ENCODE measurements around the gene KAT2B.

The KAT2B gene

GRCh38 chr3:20060974-20061685 lies 20.9 kb downstream of the KAT2B start:
- Histone ChIP-seq H3K14ac (ENCODE audit: low read length in 2 of 2) (no peak overlapping the region), H3K4ac (ENCODE audit: low read depth in 1 of 2, low read length in 2 of 2) (no peak overlapping the region), H4K8ac (ENCODE audit: low read length) (no peak overlapping the region), H2BK120ac (ENCODE audit: low read depth, low read length) (no peak overlapping the region), H3K36me3 (ENCODE audit: control insufficient read depth in 1 of 2, insufficient read depth in 2 of 2, low read depth in 1 of 2, low read length in 2 of 2) (no peaks in the 10 kb centered on the region), H2AK5ac (ENCODE audit: low read length, severe bottlenecking) (no peak overlapping the region), H3K4me3 (ENCODE audit: insufficient read depth in 1 of 2, low read depth in 1 of 2, low read length in 2 of 2) (peak overlapping the region in 1 of 2 experiments; percentile 66), H3K18ac (ENCODE audit: low read depth in 1 of 2, low read length in 2 of 2) (no peak overlapping the region), H3K9ac (ENCODE audit: low read length) (peak overlapping the region; percentile 48), H3K27ac (ENCODE audit: low read length, poor library complexity, severe bottlenecking) (no peak overlapping the region), H3K23ac (ENCODE audit: low read length in 2 of 2) (no peak overlapping the region), H2BK5ac (ENCODE audit: low read depth, low read length, poor library complexity, severe bottlenecking) (no peak overlapping the region), H3K4me2 (ENCODE audit: low read length, poor library complexity, severe bottlenecking) (no peak overlapping the region), H3K9me3 (ENCODE audit: control insufficient read depth, low read length) (no peaks in the 10 kb centered on the region), H3K4me1 (ENCODE audit: control insufficient read depth, insufficient read depth, low read depth, low read length) (peaks cover 2% of the 10 kb centered on the region), H2BK12ac (ENCODE audit: low read length in 2 of 2) (no peak overlapping the region), H2AFZ (ENCODE audit: low read depth, low read length) (no peak overlapping the region), H3K79me1 (replicated peaks; ENCODE audit: low read length, poor library complexity, severe bottlenecking) (peaks cover 31% of the 10 kb centered on the region), H2BK15ac (ENCODE audit: low read depth, poor library complexity, severe bottlenecking) (no peak overlapping the region), H3K27me3 (ENCODE audit: control insufficient read depth in 1 of 2, insufficient read depth in 1 of 2, low read length in 2 of 2) (no peaks in the 10 kb centered on the region), H4K91ac (ENCODE audit: low read length) (no peak overlapping the region)
- peak; percentile 62 for DNase-seq
- WGBS: 95% methylated on average over 3 of the region's 4 CpGs

- Histone ChIP-seq H3K4me3 (ENCODE audit: insufficient read depth in 1 of 2, low read depth in 1 of 2, low read length in 2 of 2) (no peak overlapping the region), H4K8ac (ENCODE audit: low read length) (no peak overlapping the region), H2BK12ac (ENCODE audit: low read length in 2 of 2) (no peak overlapping the region), H3K18ac (ENCODE audit: low read depth in 1 of 2, low read length in 2 of 2) (no peak overlapping the region), H4K91ac (ENCODE audit: low read length) (no peak overlapping the region), H2BK120ac (ENCODE audit: low read depth, low read length) (no peak overlapping the region), H2BK15ac (ENCODE audit: low read depth, poor library complexity, severe bottlenecking) (no peak overlapping the region), H3K9ac (ENCODE audit: low read length) (no peak overlapping the region), H3K36me3 (ENCODE audit: control insufficient read depth in 1 of 2, insufficient read depth in 2 of 2, low read depth in 1 of 2, low read length in 2 of 2) (no peaks in the 10 kb centered on the region), H3K23ac (ENCODE audit: low read length in 2 of 2) (no peak overlapping the region), H3K27ac (ENCODE audit: low read length, poor library complexity, severe bottlenecking) (no peak overlapping the region), H2AFZ (ENCODE audit: low read depth, low read length) (no peak overlapping the region), H3K4me1 (ENCODE audit: control insufficient read depth, insufficient read depth, low read depth, low read length) (no peaks in the 10 kb centered on the region), H3K4me2 (ENCODE audit: low read length, poor library complexity, severe bottlenecking) (no peak overlapping the region), H2BK5ac (ENCODE audit: low read depth, low read length, poor library complexity, severe bottlenecking) (no peak overlapping the region), H3K14ac (ENCODE audit: low read length in 2 of 2) (no peak overlapping the region), H3K27me3 (ENCODE audit: control insufficient read depth in 1 of 2, insufficient read depth in 1 of 2, low read length in 2 of 2) (no peaks in the 10 kb centered on the region), H3K9me3 (ENCODE audit: control insufficient read depth, low read length) (no peaks in the 10 kb centered on the region), H2AK5ac (ENCODE audit: low read length, severe bottlenecking) (no peak overlapping the region), H3K4ac (ENCODE audit: low read depth in 1 of 2, low read length in 2 of 2) (no peak overlapping the region), H3K79me1 (replicated peaks; ENCODE audit: low read length, poor library complexity, severe bottlenecking) (peaks cover 25% of the 10 kb centered on the region)
- 60% methylated on average over 2 of the region's 4 CpGs for WGBS
- DNase-seq: no peak
These were observed 22.8 kb downstream of the KAT2B start for GRCh38 chr3:20062996-20063395.

GRCh38 chr3:20064387-20064786 lies 24.1 kb downstream of the KAT2B start:
- H3K4me3 ChIP-seq (ENCODE audit: insufficient read depth in 1 of 2, low read depth in 1 of 2, low read length in 2 of 2): no peak overlapping the region
- DNase-seq: no peak
- no peaks in the 10 kb centered on the region for H3K36me3 ChIP-seq (ENCODE audit: control insufficient read depth in 1 of 2, insufficient read depth in 2 of 2, low read depth in 1 of 2, low read length in 2 of 2)

GRCh38 chr3:20064796-20065564 lies 24.7 kb downstream of the KAT2B start:
- Histone ChIP-seq H3K9ac (ENCODE audit: low read length) (no peak overlapping the region), H2BK120ac (ENCODE audit: low read depth, low read length) (no peak overlapping the region), H3K23ac (ENCODE audit: low read length in 2 of 2) (no peak overlapping the region), H3K27ac (ENCODE audit: low read length, poor library complexity, severe bottlenecking) (no peak overlapping the region), H2BK12ac (ENCODE audit: low read length in 2 of 2) (no peak overlapping the region), H2BK5ac (ENCODE audit: low read depth, low read length, poor library complexity, severe bottlenecking) (no peak overlapping the region), H3K4ac (ENCODE audit: low read depth in 1 of 2, low read length in 2 of 2) (no peak overlapping the region), H2BK15ac (ENCODE audit: low read depth, poor library complexity, severe bottlenecking) (no peak overlapping the region), H3K79me1 (replicated peaks; ENCODE audit: low read length, poor library complexity, severe bottlenecking) (peaks cover 21% of the 10 kb centered on the region), H3K14ac (ENCODE audit: low read length in 2 of 2) (peak overlapping the region in 1 of 2 experiments; percentile 1), H3K27me3 (ENCODE audit: control insufficient read depth in 1 of 2, insufficient read depth in 1 of 2, low read length in 2 of 2) (no peaks in the 10 kb centered on the region), H3K4me1 (ENCODE audit: control insufficient read depth, insufficient read depth, low read depth, low read length) (no peaks in the 10 kb centered on the region), H3K4me3 (ENCODE audit: insufficient read depth in 1 of 2, low read depth in 1 of 2, low read length in 2 of 2) (no peak overlapping the region), H2AK5ac (ENCODE audit: low read length, severe bottlenecking) (no peak overlapping the region), H2AFZ (ENCODE audit: low read depth, low read length) (no peak overlapping the region), H3K36me3 (ENCODE audit: control insufficient read depth in 1 of 2, insufficient read depth in 2 of 2, low read depth in 1 of 2, low read length in 2 of 2) (no peaks in the 10 kb centered on the region), H3K4me2 (ENCODE audit: low read length, poor library complexity, severe bottlenecking) (no peak overlapping the region), H4K8ac (ENCODE audit: low read length) (no peak overlapping the region), H3K9me3 (ENCODE audit: control insufficient read depth, low read length) (no peaks in the 10 kb centered on the region), H4K91ac (ENCODE audit: low read length) (no peak overlapping the region), H3K18ac (ENCODE audit: low read depth in 1 of 2, low read length in 2 of 2) (no peak overlapping the region)
- 96% methylated on average over 4 of the region's 5 CpGs for WGBS
- DNase-seq: no peak

More at GRCh38 chr3:20064387-20064786, 24.1 kb downstream of the KAT2B start:
- H3K14ac ChIP-seq (ENCODE audit: low read length in 2 of 2): no peak overlapping the region
- H2BK12ac ChIP-seq (ENCODE audit: low read length in 2 of 2): no peak overlapping the region
- H3K9me3 ChIP-seq (ENCODE audit: control insufficient read depth, low read length): no peaks in the 10 kb centered on the region
- no peak overlapping the region for H3K4me2 ChIP-seq (ENCODE audit: low read length, poor library complexity, severe bottlenecking)
- no peak overlapping the region for H2AFZ ChIP-seq (ENCODE audit: low read depth, low read length)
- H3K4me1 ChIP-seq (ENCODE audit: control insufficient read depth, insufficient read depth, low read depth, low read length): no peaks in the 10 kb centered on the region
- no peak overlapping the region for H3K23ac ChIP-seq (ENCODE audit: low read length in 2 of 2)
- H2BK5ac ChIP-seq (ENCODE audit: low read depth, low read length, poor library complexity, severe bottlenecking): no peak overlapping the region
- no peaks in the 10 kb centered on the region for H3K27me3 ChIP-seq (ENCODE audit: control insufficient read depth in 1 of 2, insufficient read depth in 1 of 2, low read length in 2 of 2)
- no peak overlapping the region for H4K91ac ChIP-seq (ENCODE audit: low read length)
- no peak overlapping the region for H3K27ac ChIP-seq (ENCODE audit: low read length, poor library complexity, severe bottlenecking)
- no peak overlapping the region for H3K18ac ChIP-seq (ENCODE audit: low read depth in 1 of 2, low read length in 2 of 2)
- no peak overlapping the region for H2BK120ac ChIP-seq (ENCODE audit: low read depth, low read length)
- no peak overlapping the region for H2AK5ac ChIP-seq (ENCODE audit: low read length, severe bottlenecking)
- H2BK15ac ChIP-seq (ENCODE audit: low read depth, poor library complexity, severe bottlenecking): no peak overlapping the region
- WGBS: no CpG with 5 or more reads among the region's 3 CpGs
- no peak overlapping the region for H3K9ac ChIP-seq (ENCODE audit: low read length)
- H4K8ac ChIP-seq (ENCODE audit: low read length): no peak overlapping the region
- H3K79me1 ChIP-seq (replicated peaks; ENCODE audit: low read length, poor library complexity, severe bottlenecking): peaks cover 23% of the 10 kb centered on the region
- no peak overlapping the region for H3K4ac ChIP-seq (ENCODE audit: low read depth in 1 of 2, low read length in 2 of 2)
